Medulla oblongata (tissue), 1 donor: ENCODE results near the gene RAB3IP.

ENCODE experiments used
- DNase-seq: peaks from one replicate; pipeline ENCODE4 v3.0.0-alpha.2; 2015; ENCODE audit errors: extremely low spot score

The RAB3IP gene, protein sequence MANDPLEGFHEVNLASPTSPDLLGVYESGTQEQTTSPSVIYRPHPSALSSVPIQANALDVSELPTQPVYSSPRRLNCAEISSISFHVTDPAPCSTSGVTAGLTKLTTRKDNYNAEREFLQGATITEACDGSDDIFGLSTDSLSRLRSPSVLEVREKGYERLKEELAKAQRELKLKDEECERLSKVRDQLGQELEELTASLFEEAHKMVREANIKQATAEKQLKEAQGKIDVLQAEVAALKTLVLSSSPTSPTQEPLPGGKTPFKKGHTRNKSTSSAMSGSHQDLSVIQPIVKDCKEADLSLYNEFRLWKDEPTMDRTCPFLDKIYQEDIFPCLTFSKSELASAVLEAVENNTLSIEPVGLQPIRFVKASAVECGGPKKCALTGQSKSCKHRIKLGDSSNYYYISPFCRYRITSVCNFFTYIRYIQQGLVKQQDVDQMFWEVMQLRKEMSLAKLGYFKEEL

GRCh38 chr12:69738351-69739286 is at the start of gene RAB3IP:
RAB3IP (plus strand) TSS chr12:69738860; CDS start chr12:69755409, 16,549 bp downstream.
- DNase-seq = peak; percentile 84

GRCh38 chr12:69689638-69690037 is 49.0 kb upstream of the RAB3IP start:
- DNase-seq = no peak

DNA sequence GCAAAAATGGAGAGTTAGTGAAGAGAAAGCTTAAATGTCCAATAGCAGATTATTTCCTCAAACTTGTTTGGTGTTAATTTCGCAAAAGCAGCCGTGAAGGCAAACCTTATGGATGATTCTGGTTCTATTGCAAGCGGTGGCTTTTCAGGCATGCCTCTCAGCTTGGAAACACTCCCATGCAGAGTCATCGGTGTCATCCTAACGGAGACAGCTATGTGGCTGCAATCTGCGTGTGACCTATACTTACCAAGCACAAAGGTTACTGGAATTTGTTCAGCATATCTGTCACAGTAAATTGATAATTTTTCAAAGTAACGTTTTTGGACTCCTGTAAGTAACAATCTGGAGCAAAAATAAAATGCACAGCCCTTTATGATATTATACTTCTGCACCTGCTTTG is 44.5 kb upstream of the RAB3IP start:
- no peak for DNase-seq

- no peak for DNase-seq
Measured at GRCh38 chr12:69698054-69698453, 40.6 kb upstream of the RAB3IP start.

DNA sequence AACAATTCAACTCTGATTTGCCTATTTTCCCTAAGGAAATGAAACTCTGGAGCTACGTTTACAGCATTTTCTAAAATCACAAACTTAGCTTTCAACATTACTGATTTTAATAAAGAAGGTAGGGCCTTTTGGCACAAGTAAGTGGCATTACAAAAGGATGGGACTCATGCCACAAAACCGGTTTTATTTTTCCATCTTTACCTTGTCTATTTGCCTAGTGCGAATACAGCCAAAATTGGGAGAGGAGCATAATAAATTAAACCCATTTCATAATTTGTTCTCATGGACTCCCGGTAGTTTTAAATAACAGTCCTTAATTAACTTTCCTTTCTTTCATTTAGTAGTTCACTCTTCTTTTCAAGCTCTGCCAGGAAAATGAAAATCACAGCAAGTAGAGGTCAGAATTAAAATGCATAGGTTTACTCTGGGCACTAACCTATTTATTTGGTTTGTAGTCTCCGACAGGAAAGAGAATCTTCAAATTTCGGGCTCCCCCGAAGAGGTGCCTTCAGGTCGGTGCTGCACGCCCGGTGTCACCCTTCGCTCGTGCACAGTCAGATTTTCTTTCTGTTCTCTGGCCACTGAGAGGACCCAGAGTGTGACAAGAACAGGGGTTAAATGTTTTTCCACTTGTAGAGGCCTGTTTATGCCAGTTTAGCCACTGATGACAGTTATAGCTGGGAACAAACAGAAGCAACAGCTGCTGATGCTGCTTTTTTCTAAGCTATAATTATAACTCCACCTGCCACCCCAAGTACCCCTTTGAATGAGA is 39.7 kb upstream of the RAB3IP start, which contains the start of gene BEST3:
Gene BEST3 (minus strand): TSS at position 535 of the 772 bp plus-strand sequence. CDS start 1,505 bp downstream, outside the sequence.
- no peak for DNase-seq

- DNase-seq = peak; percentile 63
Measured at GRCh38 chr12:69701826-69702225, 36.8 kb upstream of the RAB3IP start.

GRCh38 chr12:69703146-69703642 is 35.5 kb upstream of the RAB3IP start:
- no peak for DNase-seq

DNA sequence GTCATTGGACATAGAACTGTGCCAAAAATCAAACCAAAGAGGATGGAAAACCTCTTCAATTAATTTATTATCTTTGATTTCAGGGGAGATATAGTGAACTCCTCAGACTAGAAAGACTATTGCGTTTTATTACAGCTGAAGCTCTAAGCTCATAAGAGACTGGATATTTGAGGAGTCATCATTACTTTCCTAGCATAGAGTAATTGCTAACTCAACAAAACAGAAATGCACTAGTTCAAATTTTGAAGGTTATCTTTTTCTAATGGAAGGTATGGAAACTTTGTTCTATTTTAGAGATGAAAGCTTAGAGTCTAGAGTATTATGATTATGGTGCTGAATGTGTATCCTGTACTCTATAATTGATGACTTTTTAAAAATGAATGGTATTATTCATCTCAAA is 34.3 kb upstream of the RAB3IP start:
- no peak for DNase-seq

DNA sequence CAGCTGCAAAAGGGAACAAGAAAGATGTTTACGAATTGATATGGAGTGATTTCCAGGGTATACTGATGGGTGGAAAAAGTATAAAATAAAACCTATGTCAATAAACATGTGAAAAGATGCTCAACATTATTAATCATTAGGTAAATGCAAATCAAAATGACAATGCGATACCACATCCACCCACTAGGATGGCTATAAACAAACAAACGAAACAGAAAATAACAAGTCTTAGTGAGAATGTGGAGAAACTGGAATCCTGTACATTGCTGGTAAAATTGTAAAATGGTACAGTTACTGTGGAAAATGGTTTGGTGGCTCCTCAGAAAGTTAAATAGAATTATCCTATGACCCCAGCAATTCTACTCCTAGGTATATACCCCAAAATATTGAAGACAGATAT is 30.0 kb upstream of the RAB3IP start:
- DNase-seq = no peak

DNA sequence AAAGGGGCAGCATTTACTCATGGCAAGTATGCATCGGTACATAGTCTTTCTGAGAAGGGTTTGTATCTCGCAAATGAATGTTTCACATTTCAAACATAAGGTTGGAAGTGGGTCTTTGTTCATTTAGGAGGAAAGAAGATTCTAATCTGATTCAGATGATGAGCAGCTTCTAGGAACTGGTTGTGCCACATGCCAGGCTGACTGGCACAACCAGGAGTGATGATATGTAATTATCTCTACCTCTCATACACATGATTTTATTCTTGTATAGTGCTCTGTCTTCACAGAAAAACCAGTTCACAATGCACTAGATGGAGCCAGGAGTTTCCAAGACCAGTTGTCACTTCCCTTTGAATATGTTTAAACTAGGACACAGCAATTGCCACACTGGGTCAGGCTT is 25.8 kb upstream of the RAB3IP start:
- DNase-seq = no peak

GRCh38 chr12:69714542-69714941 is 24.1 kb upstream of the RAB3IP start:
- no peak for DNase-seq

GRCh38 chr12:69719336-69720316 is 19.0 kb upstream of the RAB3IP start:
- no peak for DNase-seq

DNA sequence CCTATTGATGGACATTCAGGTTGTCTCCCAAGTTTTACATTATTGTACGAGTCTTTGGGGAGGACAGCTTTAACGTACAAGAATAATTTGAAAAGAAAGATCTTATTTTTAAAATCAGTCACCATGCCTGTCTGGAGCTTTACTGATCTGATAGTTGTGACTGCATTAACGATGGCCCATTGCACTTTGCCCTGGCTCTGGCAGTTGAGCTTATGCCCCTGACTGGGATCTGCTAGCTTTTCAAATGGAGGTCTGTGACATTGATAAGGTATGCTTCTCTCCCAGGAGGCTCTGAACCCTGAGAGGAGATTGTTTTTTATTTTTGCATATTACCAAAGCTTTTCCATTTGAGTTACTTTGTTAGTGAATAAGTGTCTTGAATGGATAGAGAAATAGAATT is 17.9 kb upstream of the RAB3IP start:
- DNase-seq = no peak

DNA sequence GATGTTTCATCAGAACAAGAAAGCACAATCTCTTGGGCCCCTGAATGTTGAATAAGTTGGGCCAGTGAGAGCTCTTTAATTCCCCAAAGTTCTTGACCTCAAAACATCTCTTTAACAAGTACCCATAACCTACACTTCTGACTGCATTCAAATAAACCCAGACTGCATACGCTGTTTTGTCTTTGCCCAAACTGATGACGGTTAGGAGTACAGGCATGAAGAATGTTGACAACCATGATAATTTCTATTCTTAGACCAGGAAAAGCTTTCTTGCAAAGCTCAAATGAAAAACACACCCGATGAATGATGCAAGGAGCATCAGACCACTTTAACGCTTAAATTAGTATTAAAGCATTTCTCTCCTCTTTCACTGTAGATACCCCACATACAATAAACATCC is 11.7 kb upstream of the RAB3IP start:
- DNase-seq = no peak

GRCh38 chr12:69732088-69732487 is 6.6 kb upstream of the RAB3IP start:
- DNase-seq = no peak

GRCh38 chr12:69733638-69734037 is 5.0 kb upstream of the RAB3IP start:
- DNase-seq = no peak

DNA sequence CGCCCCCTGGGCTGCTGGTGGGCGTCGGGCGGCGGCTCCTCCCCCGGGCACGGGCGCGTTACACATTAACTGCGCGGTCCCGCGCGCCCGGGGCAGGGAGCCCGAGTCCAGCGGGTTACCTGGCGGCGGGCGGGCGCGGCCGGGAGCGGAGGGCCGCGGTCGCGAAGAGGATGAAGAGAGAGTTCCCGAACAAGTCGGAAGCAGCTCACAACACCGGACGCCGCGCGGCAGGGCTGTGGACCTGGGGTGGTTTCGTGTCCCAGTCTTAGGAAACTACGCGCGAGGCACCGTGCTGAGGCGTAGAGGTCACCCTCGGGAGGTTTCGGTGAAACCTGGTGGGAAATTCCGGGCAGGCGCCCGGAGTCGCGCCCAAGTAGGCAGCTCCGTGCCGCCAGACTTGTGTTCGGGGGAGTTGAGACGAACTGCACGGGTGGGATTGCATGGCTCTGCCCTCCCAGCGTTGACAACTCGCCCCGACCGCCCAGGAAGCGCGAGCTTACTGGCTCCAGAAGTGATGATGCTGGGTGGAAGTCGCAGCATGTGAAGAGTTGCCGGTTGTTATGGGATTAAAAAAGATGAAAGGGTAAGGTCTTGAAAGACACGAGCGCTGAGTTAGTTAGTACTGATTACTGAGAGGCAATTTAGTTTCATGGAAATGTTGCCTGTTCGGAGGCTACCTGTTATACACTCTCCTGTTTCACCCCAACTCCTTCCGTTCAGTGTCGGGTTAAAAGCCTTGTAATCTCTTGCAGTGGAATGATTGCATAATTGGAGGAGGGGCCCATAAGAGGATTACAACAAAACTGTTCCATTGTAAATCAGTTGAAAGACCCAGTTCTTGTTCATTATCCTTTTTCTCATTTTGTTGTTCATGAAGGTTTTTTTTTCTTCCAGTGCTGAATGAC is 879 bp downstream of the RAB3IP start:
- peak; percentile 51 for DNase-seq

DNA sequence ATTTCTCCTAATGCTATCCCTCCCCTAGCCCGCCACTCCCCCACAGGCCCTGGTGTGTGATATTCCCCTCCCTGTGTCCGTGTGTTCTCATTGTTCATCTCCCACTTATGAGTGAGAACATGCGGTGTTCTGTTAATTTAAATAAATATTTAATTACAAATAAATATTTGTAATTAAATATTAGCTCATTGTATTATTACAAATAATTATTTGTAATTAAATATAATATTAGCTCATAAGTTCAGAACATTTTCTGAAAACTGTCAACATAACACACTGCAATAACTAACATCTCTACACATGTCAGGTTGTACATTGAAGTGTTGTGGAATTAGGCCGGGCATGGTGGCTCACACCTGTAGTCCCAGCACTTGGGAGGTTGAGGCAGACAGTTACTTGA is 5.4 kb downstream of the RAB3IP start:
- no peak for DNase-seq

- DNase-seq = no peak
Measured at GRCh38 chr12:69751476-69751875, 12.8 kb downstream of the RAB3IP start.
